ENCODE data around the gene PHLPP2.
"Not testable (repeated sequence)": the region's sequence is repeated elsewhere in the genome, so short reads cannot be mapped to it uniquely, and the experiment has no call there.

The PHLPP2 gene

GRCh38 chr16:71666264-71666663 is 58.2 kb downstream of the PHLPP2 start:
- no peak for DNase-seq

- no peak for DNase-seq
These were observed 65.0 kb downstream of the PHLPP2 start for GRCh38 chr16:71659471-71659870.

GRCh38 chr16:71658771-71659170 is 65.7 kb downstream of the PHLPP2 start:
- no peak for DNase-seq

- no peak for DNase-seq
These were observed 74.8 kb downstream of the PHLPP2 start for GRCh38 chr16:71649704-71650103.

- no peak for DNase-seq
These were observed 75.6 kb downstream of the PHLPP2 start for GRCh38 chr16:71648921-71649320.

- no peak for DNase-seq
These were observed 76.3 kb downstream of the PHLPP2 start for GRCh38 chr16:71648162-71648561.

GRCh38 chr16:71647391-71647790 is 77.1 kb downstream of the PHLPP2 start:
- no peak for DNase-seq

- DNase-seq, result peak; percentile 10 to 25
These were observed 79.1 kb downstream of the PHLPP2 start for GRCh38 chr16:71645450-71645849.

- no peak for DNase-seq
These were observed 87.1 kb downstream of the PHLPP2 start for GRCh38 chr16:71637398-71637797.

- DNase-seq, result no peak
These were observed 88.9 kb downstream of the PHLPP2 start for GRCh38 chr16:71635632-71636031.

- DNase-seq, result peak; percentile 46 to 77
These were observed 92.7 kb downstream of the PHLPP2 start for GRCh38 chr16:71631776-71632175.

GRCh38 chr16:71630808-71631207 is 93.7 kb downstream of the PHLPP2 start:
- no peak for DNase-seq

- peak; percentile 38 to 60 for DNase-seq
These were observed 95.1 kb downstream of the PHLPP2 start for GRCh38 chr16:71629278-71630016.

GRCh38 chr16:71628810-71629209 is 95.7 kb downstream of the PHLPP2 start:
- peak in 1 of 2 experiments; percentile 37 for DNase-seq

GRCh38 chr16:71627731-71628181 is 96.7 kb downstream of the PHLPP2 start:
- no peak for DNase-seq

GRCh38 chr16:71626858-71627213 is 97.7 kb downstream of the PHLPP2 start:
- no peak for DNase-seq

- peak; percentile 34 to 42 for DNase-seq
These were observed 98.3 kb downstream of the PHLPP2 start, which contains the start of gene MARVELD3 for GRCh38 chr16:71626018-71626857. MARVELD3 (plus strand) TSS chr16:71626184; CDS start chr16:71626230, 46 bp downstream.

GRCh38 chr16:71625113-71625850 is 99.2 kb downstream of the PHLPP2 start:
- DNase-seq, result no peak

- no peak for DNase-seq
These were observed 100.9 kb downstream of the PHLPP2 start for GRCh38 chr16:71623597-71623996.

GRCh38 chr16:71622088-71622487 is 102.4 kb downstream of the PHLPP2 start:
- DNase-seq, result no peak

- no peak for DNase-seq
These were observed 106.1 kb downstream of the PHLPP2 start for GRCh38 chr16:71618429-71618828.

- DNase-seq, result not testable (repeated sequence)
These were observed 109.5 kb downstream of the PHLPP2 start for GRCh38 chr16:71614956-71615355.

All from NCI-H2081 (cell line).